HepG2 (cell line): ENCODE measurements around the gene AK6. TPM values are rescaled to one million over a fixed set of nuclear protein-coding genes. Genes with fewer than 3 reads are reported as not detected.
A peak's percentile ranks its signal among the peaks of the same experiment; 100 is the strongest.

ENCODE experiments used
- AFF4 ChIP-seq: sonication (generic); formaldehyde crosslinking; IDR thresholded peaks from 2 replicates; pipeline ENCODE4 v1.4.0; 2020; ENCODE audit warnings: missing genetic modification reagents
- ARID5B ChIP-seq: IDR thresholded peaks from 2 replicates; pipeline ENCODE4 v1.4.0; 2020; ENCODE audit warnings: mild to moderate bottlenecking, missing genetic modification reagents
- ELF4 ChIP-seq: sonication (generic); formaldehyde crosslinking; IDR thresholded peaks from 2 replicates; pipeline ENCODE4 v1.5.0; 2020; ENCODE audit warnings: missing genetic modification reagents, mild to moderate bottlenecking, moderate library complexity, borderline replicate concordance
- ETS1 ChIP-seq: sonication (generic); formaldehyde crosslinking; IDR thresholded peaks from 2 replicates; pipeline ENCODE4 v1.4.0; 2020; ENCODE audit warnings: missing genetic modification reagents
- HDAC2 ChIP-seq: sonication (generic); formaldehyde crosslinking; IDR thresholded peaks from 2 replicates; pipeline ENCODE4 v1.4.0; 2020; ENCODE audit warnings: missing genetic modification reagents
- HES4 ChIP-seq: sonication (generic); formaldehyde crosslinking; IDR thresholded peaks from 2 replicates; pipeline ENCODE4 v1.9.0; 2021; ENCODE audit warnings: mild to moderate bottlenecking, missing genetic modification reagents, borderline replicate concordance
- NFKB2 ChIP-seq: sonication (generic); formaldehyde crosslinking; IDR thresholded peaks from 2 replicates; pipeline ENCODE4 v1.4.0; 2020; ENCODE audit warnings: missing genetic modification reagents, borderline replicate concordance
- PHF8 ChIP-seq: sonication (generic); formaldehyde crosslinking; IDR thresholded peaks from 2 replicates; pipeline ENCODE4 v1.5.0; 2020; ENCODE audit warnings: missing genetic modification reagents
- REL ChIP-seq: sonication (generic); formaldehyde crosslinking; conservative IDR thresholded peaks from 2 replicates; pipeline ENCODE4 v1.8.0; 2022; ENCODE audit warnings: mild to moderate bottlenecking, missing genetic modification reagents, moderate library complexity
- STAT5B ChIP-seq: sonication (generic); formaldehyde crosslinking; IDR thresholded peaks from 2 replicates; pipeline ENCODE4 v1.4.0; 2020; ENCODE audit warnings: missing genetic modification reagents
- TFDP1 ChIP-seq: IDR thresholded peaks from 2 replicates; pipeline ENCODE4 v1.6.1; 2016; ENCODE audit warnings: missing compliant biosample characterization, missing genetic modification reagents, borderline replicate concordance
- ZFP1 ChIP-seq: IDR thresholded peaks from 2 replicates; pipeline ENCODE4 v1.6.1; 2016
- ZMYM4 ChIP-seq: sonication (generic); formaldehyde crosslinking; IDR thresholded peaks from 2 replicates; pipeline ENCODE4 v1.8.1; 2023; ENCODE audit warnings: mild to moderate bottlenecking, missing genetic modification reagents
- ZNF17 ChIP-seq: sonication (generic); formaldehyde crosslinking; IDR thresholded peaks from 2 replicates; pipeline ENCODE4 v1.5.0; 2020; ENCODE audit warnings: mild to moderate bottlenecking, missing genetic modification reagents
- ZNF337 ChIP-seq: sonication (generic); formaldehyde crosslinking; IDR thresholded peaks from 2 replicates; pipeline ENCODE4 v1.5.1; 2020; ENCODE audit warnings: missing genetic modification reagents, low read depth, mild to moderate bottlenecking, borderline replicate concordance
- ZNF468 ChIP-seq: sonication (generic); formaldehyde crosslinking; IDR thresholded peaks from 2 replicates; pipeline ENCODE4 v1.8.0; 2022; ENCODE audit warnings: mild to moderate bottlenecking, moderate library complexity, missing genetic modification reagents
- ZNF576 ChIP-seq: sonication (generic); formaldehyde crosslinking; IDR thresholded peaks from 2 replicates; pipeline ENCODE4 v1.4.0; 2020; ENCODE audit warnings: mild to moderate bottlenecking, missing genetic modification reagents
- ZNF761 ChIP-seq: sonication (generic); formaldehyde crosslinking; conservative IDR thresholded peaks from 2 replicates; pipeline ENCODE4 v1.4.0; 2020; ENCODE audit warnings: mild to moderate bottlenecking, missing genetic modification reagents
- ZSCAN22 ChIP-seq: sonication (generic); formaldehyde crosslinking; IDR thresholded peaks from 2 replicates; pipeline ENCODE4 v1.4.0; 2020; ENCODE audit warnings: mild to moderate bottlenecking, missing genetic modification reagents
- polyA plus RNA-seq, 8 experiments: library from polyadenylated mRNA; depleted of rRNA in 3 of 8; stranded (reverse) in 7 of 8; unstranded in 1 of 8; fragments of >200 nt; fragmentation: Illumina TruSeq in 4 of 8; extraction: Trizol in 4 of 8; gene quantifications; 2 replicates each; pipeline versions ENCODE4 v1.2.1 to v1.2.3, GENCODE V29; 2011 to 2016; ENCODE audit warnings: low read depth in 4 of 8, missing spikeins in 1 of 8, mixed read lengths in 1 of 8; ENCODE audit not compliant: insufficient read depth in 1 of 8
- total RNA-seq, 5 experiments: library from RNA; depleted of rRNA; stranded (reverse); fragments of >200 nt; fragmentation: Illumina TruSeq; extraction: Trizol; gene quantifications; 2 replicates each; pipeline ENCODE4 v1.2.3, GENCODE V29; 2016; ENCODE audit warnings: low read depth in 1 of 5

AK6 gene
- total and polyA plus RNA-seq, 2 of the 13 experiments (the other 11 are each of a cell fraction or from before 2014, with no cell fraction given) = 31.1 to 77.2 TPM

GRCh38 chr5:69414885-69415583 is 45.7 kb upstream of the AK6 start, which contains the start of gene MARVELD2 (continued):
- TF ChIP-seq AFF4 (CRISPR knock-in tag) (no peak), STAT5B (CRISPR knock-in tag) (no peak), ZNF468 (CRISPR knock-in tag) (0 out of 2 replicates have a peak, but pooled peaks have one; percentile 29), ETS1 (CRISPR knock-in tag) (no peak), ZFP1 (CRISPR knock-in tag) (no peak; the same call in 1 of the 2 replicates), ZMYM4 (CRISPR knock-in tag) (peak; percentile 72), ZNF761 (peak; percentile 70; the same call in 1 of the 2 replicates), ELF4 (CRISPR knock-in tag) (no peak), TFDP1 (CRISPR knock-in tag) (peak; percentile 73; the same call in 1 of the 2 replicates), ZNF17 (no peak), PHF8 (CRISPR knock-in tag) (peak; percentile 64), ZNF337 (CRISPR knock-in tag) (no peak), HES4 (CRISPR knock-in tag) (peak; percentile 73; the same call in 1 of the 2 replicates), REL (CRISPR knock-in tag) (no peak; the same call in 1 of the 2 replicates), HDAC2 (CRISPR knock-in tag) (peak; percentile 52), ZSCAN22 (CRISPR knock-in tag) (0 out of 2 replicates have a peak, but pooled peaks have one; percentile 44), NFKB2 (CRISPR knock-in tag) (peak; percentile 38; the same call in 1 of the 2 replicates), ARID5B (CRISPR knock-in tag) (peak; percentile 71), ZNF576 (CRISPR knock-in tag) (no peak)
